GM12872 (cell line): ENCODE data around the gene KRT40.

Experiments used
- TF ChIP-seq, protein P1 (sequence below): IDR thresholded peaks from 3 replicates; pipeline ENCODE4 v1.5.1; 2011; ENCODE audit warnings: low read depth, mild to moderate bottlenecking, low read length, moderate library complexity; ENCODE audit not compliant: insufficient read depth

KRT40 gene

GRCh38 chr17:40952661-40953060, 31.5 kb downstream of the KRT40 start:
- TF ChIP-seq, protein P1, sequence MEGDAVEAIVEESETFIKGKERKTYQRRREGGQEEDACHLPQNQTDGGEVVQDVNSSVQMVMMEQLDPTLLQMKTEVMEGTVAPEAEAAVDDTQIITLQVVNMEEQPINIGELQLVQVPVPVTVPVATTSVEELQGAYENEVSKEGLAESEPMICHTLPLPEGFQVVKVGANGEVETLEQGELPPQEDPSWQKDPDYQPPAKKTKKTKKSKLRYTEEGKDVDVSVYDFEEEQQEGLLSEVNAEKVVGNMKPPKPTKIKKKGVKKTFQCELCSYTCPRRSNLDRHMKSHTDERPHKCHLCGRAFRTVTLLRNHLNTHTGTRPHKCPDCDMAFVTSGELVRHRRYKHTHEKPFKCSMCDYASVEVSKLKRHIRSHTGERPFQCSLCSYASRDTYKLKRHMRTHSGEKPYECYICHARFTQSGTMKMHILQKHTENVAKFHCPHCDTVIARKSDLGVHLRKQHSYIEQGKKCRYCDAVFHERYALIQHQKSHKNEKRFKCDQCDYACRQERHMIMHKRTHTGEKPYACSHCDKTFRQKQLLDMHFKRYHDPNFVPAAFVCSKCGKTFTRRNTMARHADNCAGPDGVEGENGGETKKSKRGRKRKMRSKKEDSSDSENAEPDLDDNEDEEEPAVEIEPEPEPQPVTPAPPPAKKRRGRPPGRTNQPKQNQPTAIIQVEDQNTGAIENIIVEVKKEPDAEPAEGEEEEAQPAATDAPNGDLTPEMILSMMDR: no peak

- TF ChIP-seq, protein P1: no peak
Measured at GRCh38 chr17:40952154-40952553, 32.0 kb downstream of the KRT40 start.

DNA sequence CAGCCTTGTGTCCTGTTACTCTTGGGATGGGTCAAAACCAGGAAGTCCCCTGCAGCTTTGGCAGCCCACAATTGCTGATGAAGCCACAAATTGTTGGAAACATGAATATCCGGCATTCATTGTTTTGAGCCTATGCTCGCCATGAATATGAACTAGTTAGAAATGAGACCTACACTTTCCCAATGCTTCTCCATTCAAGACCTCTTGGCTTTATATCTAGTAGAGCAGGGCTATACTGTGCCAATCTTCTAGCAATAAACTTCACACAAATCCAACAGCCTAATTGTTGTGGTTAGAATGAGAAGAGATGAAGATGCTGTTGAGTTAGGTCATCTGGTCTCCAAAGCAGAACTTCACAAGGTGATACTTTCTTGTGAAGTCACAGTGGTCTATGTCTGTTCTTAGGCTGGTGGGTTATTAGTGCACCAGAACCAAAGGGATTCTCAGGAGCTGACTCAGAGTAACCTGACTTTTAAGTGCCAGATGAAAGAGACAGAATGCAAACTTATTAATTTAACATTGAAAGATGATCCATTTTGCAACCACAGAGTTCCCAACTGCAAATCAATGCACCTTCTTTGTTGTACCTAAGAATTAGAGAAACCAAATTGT, 33.0 kb downstream of the KRT40 start:
- TF ChIP-seq, protein P1: no peak

DNA sequence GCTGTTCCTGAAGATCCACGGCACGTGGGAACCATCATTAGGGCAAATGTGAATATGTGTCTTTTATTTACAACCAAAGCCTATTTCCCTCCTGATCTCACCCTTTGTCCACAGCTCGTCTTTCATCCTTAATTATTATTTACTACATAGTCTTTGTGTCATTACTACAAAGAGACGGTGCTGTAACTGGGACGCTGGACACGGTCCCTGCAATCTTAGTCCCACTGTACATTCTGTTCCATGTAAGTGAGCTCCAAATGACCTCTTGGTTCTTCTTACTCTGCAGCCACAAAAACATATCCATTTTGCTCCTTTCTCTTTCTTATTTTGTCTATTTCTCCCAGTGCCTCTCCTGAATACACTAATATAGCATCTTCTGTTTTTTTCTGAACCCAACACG, 34.0 kb downstream of the KRT40 start:
- TF ChIP-seq, protein P1: no peak

GRCh38 chr17:40949418-40949817, 34.7 kb downstream of the KRT40 start:
- TF ChIP-seq, protein P1: no peak

- TF ChIP-seq, protein P1: no peak
Measured at GRCh38 chr17:40947929-40948328, 36.2 kb downstream of the KRT40 start.

DNA sequence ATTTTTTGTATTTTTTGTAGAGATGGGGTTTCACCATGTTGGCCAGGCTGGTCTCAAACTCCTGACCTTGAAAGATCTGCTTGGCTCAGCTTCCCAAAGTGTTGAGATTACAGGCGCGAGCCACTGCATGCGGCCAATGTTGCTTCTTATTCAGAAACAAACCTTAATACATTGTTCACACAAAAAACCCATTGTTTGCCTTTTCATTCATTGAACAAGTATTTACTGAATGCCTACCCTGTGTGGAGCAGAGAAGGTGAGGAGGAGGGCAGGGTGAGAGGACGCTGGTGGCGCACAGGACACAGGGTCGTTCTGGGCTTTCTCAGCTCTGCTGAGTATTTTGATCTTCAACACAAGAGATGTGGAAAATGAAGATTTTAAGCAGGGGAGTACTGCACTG, 38.7 kb downstream of the KRT40 start:
- TF ChIP-seq, protein P1: no peak

GRCh38 chr17:40944531-40944930, 39.6 kb downstream of the KRT40 start:
- TF ChIP-seq, protein P1: no peak
